ENCODE results near the gene CBFA2T2. TPM values are rescaled to one million over a fixed set of nuclear protein-coding genes. Genes with fewer than 3 reads are reported as not detected.

CBFA2T2 gene
- total RNA-seq, 1 donor from 2014 or later = 19.6 TPM

- Mint-ChIP-seq H3K27me3 (ENCODE audit: unreplicated experiment) (no peaks in the 10 kb centered on the region), H3K4me3 (ENCODE audit: unreplicated experiment) (no peak overlapping the region), H3K27ac (ENCODE audit: unreplicated experiment) (no peak overlapping the region), H3K36me3 (ENCODE audit: unreplicated experiment) (peaks cover 35% of the 10 kb centered on the region), H3K9me3 (ENCODE audit: unreplicated experiment) (no peaks in the 10 kb centered on the region), H3K4me1 (ENCODE audit: unreplicated experiment) (no peaks in the 10 kb centered on the region)
- TF ChIP-seq CTCF (IDR thresholded peaks at IDR 0.05) = no peak
- no peak for DNase-seq (ENCODE audit: extremely low spot score, unreplicated experiment)
These were observed 132.9 kb downstream of the CBFA2T2 start for GRCh38 chr20:33622705-33623365.

- H3K27ac Mint-ChIP-seq (ENCODE audit: unreplicated experiment) = no peak overlapping the region
- DNase-seq (ENCODE audit: extremely low spot score, unreplicated experiment) = no peak
- H3K9me3 Mint-ChIP-seq (ENCODE audit: unreplicated experiment) = no peaks in the 10 kb centered on the region
- H3K4me1 Mint-ChIP-seq (ENCODE audit: unreplicated experiment) = no peaks in the 10 kb centered on the region
- H3K27me3 Mint-ChIP-seq (ENCODE audit: unreplicated experiment) = no peaks in the 10 kb centered on the region
- no peak for TF ChIP-seq CTCF (IDR thresholded peaks at IDR 0.05)
- peaks cover 50% of the 10 kb centered on the region for H3K36me3 Mint-ChIP-seq (ENCODE audit: unreplicated experiment)
- no peak overlapping the region for H3K4me3 Mint-ChIP-seq (ENCODE audit: unreplicated experiment)
These were observed 134.5 kb downstream of the CBFA2T2 start for GRCh38 chr20:33624399-33624798.

- no peaks in the 10 kb centered on the region for H3K27me3 Mint-ChIP-seq (ENCODE audit: unreplicated experiment)
- DNase-seq (ENCODE audit: extremely low spot score, unreplicated experiment) = no peak
- H3K4me3 Mint-ChIP-seq (ENCODE audit: unreplicated experiment) = no peak overlapping the region
- no peaks in the 10 kb centered on the region for H3K9me3 Mint-ChIP-seq (ENCODE audit: unreplicated experiment)
- no peak overlapping the region for H3K27ac Mint-ChIP-seq (ENCODE audit: unreplicated experiment)
- no peaks in the 10 kb centered on the region for H3K4me1 Mint-ChIP-seq (ENCODE audit: unreplicated experiment)
- peaks cover 60% of the 10 kb centered on the region for H3K36me3 Mint-ChIP-seq (ENCODE audit: unreplicated experiment)
- no peak for TF ChIP-seq CTCF (IDR thresholded peaks at IDR 0.05)
These were observed 136.3 kb downstream of the CBFA2T2 start for GRCh38 chr20:33626190-33626589.

- Mint-ChIP-seq H3K4me1 (ENCODE audit: unreplicated experiment) (no peaks in the 10 kb centered on the region), H3K4me3 (ENCODE audit: unreplicated experiment) (no peak overlapping the region), H3K27ac (ENCODE audit: unreplicated experiment) (no peak overlapping the region), H3K9me3 (ENCODE audit: unreplicated experiment) (no peaks in the 10 kb centered on the region), H3K36me3 (ENCODE audit: unreplicated experiment) (peaks cover 55% of the 10 kb centered on the region), H3K27me3 (ENCODE audit: unreplicated experiment) (no peaks in the 10 kb centered on the region)
- DNase-seq (ENCODE audit: extremely low spot score, unreplicated experiment) = no peak
- no peak for TF ChIP-seq CTCF (IDR thresholded peaks at IDR 0.05)
These were observed 137.8 kb downstream of the CBFA2T2 start for GRCh38 chr20:33627577-33628216.

- no peaks in the 10 kb centered on the region for H3K4me1 Mint-ChIP-seq (ENCODE audit: unreplicated experiment)
- H3K27ac Mint-ChIP-seq (ENCODE audit: unreplicated experiment) = no peak overlapping the region
- no peaks in the 10 kb centered on the region for H3K9me3 Mint-ChIP-seq (ENCODE audit: unreplicated experiment)
- no peak overlapping the region for H3K4me3 Mint-ChIP-seq (ENCODE audit: unreplicated experiment)
- DNase-seq (ENCODE audit: extremely low spot score, unreplicated experiment) = no peak
- H3K27me3 Mint-ChIP-seq (ENCODE audit: unreplicated experiment) = no peaks in the 10 kb centered on the region
- peaks cover 45% of the 10 kb centered on the region for H3K36me3 Mint-ChIP-seq (ENCODE audit: unreplicated experiment)
- no peak for TF ChIP-seq CTCF (IDR thresholded peaks at IDR 0.05)
These were observed 139.6 kb downstream of the CBFA2T2 start for GRCh38 chr20:33629533-33629932.
